Keratinocyte (primary cell): ENCODE results near the gene PRM2. TPM values are rescaled to one million over a fixed set of nuclear protein-coding genes. Genes with fewer than 3 reads are reported as not detected.

Experiments
- DNase-seq: peaks from one replicate; pipeline ENCODE4 v3.0.0-alpha.2; 2011; ENCODE audit warnings: low read depth, missing footprints, low spot score
- FAIRE-seq: peaks from 2 replicates; lab custom pipeline; 2011; peaks lifted over from hg19 to GRCh38; lab: Jason Lieb, UNC
- H2AFZ ChIP-seq: 2 replicates; pipeline ENCODE4 v1.6.0; 2012; ENCODE audit warnings: low read length, control low read depth, inconsistent platforms; ENCODE audit not compliant: control insufficient read depth
- H3K27ac ChIP-seq: 2 replicates; pipeline ENCODE4 v1.5.1; 2011; ENCODE audit warnings: low read length; ENCODE audit not compliant: control insufficient read depth, insufficient read depth
- H3K27me3 ChIP-seq: 3 replicates; pipeline ENCODE4 v1.6.0; 2011; ENCODE audit warnings: low read length; ENCODE audit not compliant: control insufficient read depth, insufficient read depth; ENCODE audit errors: extremely low read depth
- H3K36me3 ChIP-seq, 2 experiments: 2 replicates in 1 of 2; 3 replicates in 1 of 2; pipeline ENCODE4 v1.5.1; 2011; ENCODE audit warnings: low read length in 2 of 2, mild to moderate bottlenecking in 1 of 2; ENCODE audit not compliant: control insufficient read depth in 2 of 2, insufficient read depth in 2 of 2; ENCODE audit errors: extremely low read depth in 1 of 2
- H3K4me1 ChIP-seq: 3 replicates; pipeline ENCODE4 v1.5.1; 2011; ENCODE audit warnings: low read length; ENCODE audit not compliant: control insufficient read depth, insufficient read depth; ENCODE audit errors: extremely low read depth
- H3K4me2 ChIP-seq: 3 replicates; pipeline ENCODE4 v1.6.0; 2011; ENCODE audit warnings: low read depth, low read length; ENCODE audit not compliant: control insufficient read depth, insufficient read depth; ENCODE audit errors: extremely low read depth
- H3K4me3 ChIP-seq, 3 experiments: fragments of 200-600 bp in 1 of 3; sonication (generic) in 1 of 3; 2 replicates in 2 of 3; 3 replicates in 1 of 3; pipeline ENCODE4 v1.5.1; 2011 to 2016; ENCODE audit warnings: low read length in 3 of 3, mild to moderate bottlenecking in 3 of 3, control low read depth in 2 of 3, inconsistent platforms in 1 of 3, low read depth in 1 of 3, mixed read lengths in 1 of 3, mixed run types in 1 of 3, moderate library complexity in 1 of 3; ENCODE audit not compliant: control insufficient read depth in 2 of 3, insufficient read depth in 2 of 3; ENCODE audit errors: extremely low read depth in 1 of 3
- H3K79me2 ChIP-seq: 2 replicates; pipeline ENCODE4 v1.6.0; 2012; ENCODE audit warnings: low read length; ENCODE audit not compliant: control insufficient read depth, insufficient read depth
- H3K9ac ChIP-seq: 3 replicates; pipeline ENCODE4 v1.6.0; 2011; ENCODE audit warnings: low read length; ENCODE audit not compliant: control insufficient read depth, insufficient read depth; ENCODE audit errors: extremely low read depth
- H3K9me1 ChIP-seq: 3 replicates; pipeline ENCODE4 v1.6.0; 2011; ENCODE audit warnings: low read length; ENCODE audit not compliant: control insufficient read depth, insufficient read depth; ENCODE audit errors: extremely low read depth
- H3K9me3 ChIP-seq: 2 replicates; pipeline ENCODE4 v1.5.1; 2012; ENCODE audit warnings: low read depth, low read length; ENCODE audit not compliant: control insufficient read depth
- H4K20me1 ChIP-seq: 3 replicates; pipeline ENCODE4 v1.6.0; 2011; ENCODE audit warnings: low read length; ENCODE audit not compliant: control insufficient read depth, insufficient read depth; ENCODE audit errors: extremely low read depth
- CTCF ChIP-seq, 3 experiments: IDR thresholded peaks in 1 of 3; conservative IDR thresholded peaks in 1 of 3; optimal IDR thresholded peaks in 1 of 3; 2 replicates in 2 of 3; 3 replicates in 1 of 3; pipeline versions ENCODE3 to v1.5.1; 2011; ENCODE audit warnings: low read length in 3 of 3, mild to moderate bottlenecking in 3 of 3, moderate library complexity in 2 of 3, control low read depth in 1 of 3, inconsistent platforms in 1 of 3; ENCODE audit not compliant: insufficient read depth in 2 of 3; ENCODE audit errors: extremely low read depth in 1 of 3
- EZH2 ChIP-seq: IDR thresholded peaks from one replicate; pipeline ENCODE4 v1.6.1; 2012; ENCODE audit warnings: inconsistent platforms, mild to moderate bottlenecking, low read length, moderate library complexity
- dilution Hi-C: fragments of 300-500 bp; cut with MboI; formaldehyde crosslinking; loops from one replicate; pipeline ENCODE4 v1.7.0; 2020; ENCODE audit warnings: low sequenced_read_pairs; ENCODE audit not compliant: extremely low pct_ligation_motif_present
- polyA plus RNA-seq, 5 experiments: library from polyadenylated mRNA; depleted of rRNA in 3 of 5; stranded (reverse) in 3 of 5; stranded (forward) in 1 of 5; unstranded in 1 of 5; fragments of >200 nt; gene quantifications; 1 replicate in 1 of 5; 2 replicates in 3 of 5; 3 replicates in 1 of 5; pipeline versions ENCODE4 v1.2.1 to v1.2.3, GENCODE V29; 2011 to 2012; ENCODE audit warnings: missing spikeins in 2 of 5, low read depth in 1 of 5, low replicate concordance in 1 of 5

PRM2 gene
- polyA plus RNA-seq, 1 donor (not counting 4 experiments of a cell fraction or from before 2014, with no cell fraction given): not detected

GRCh38 chr16:11232852-11233726 lies 43.2 kb downstream of the PRM2 start:
- dilution Hi-C loops: no loop called here
- Histone ChIP-seq H3K79me2 (no peaks in the 10 kb centered on the region), H3K4me1 (peaks cover 4% of the 10 kb centered on the region), H3K27me3 (no peaks in the 10 kb centered on the region), H3K9ac (no peak overlapping the region), H2AFZ (no peak overlapping the region), H3K27ac (no peak overlapping the region), H4K20me1 (no peaks in the 10 kb centered on the region), H3K4me3 (no peak overlapping the region), H3K4me2 (no peak overlapping the region), H3K36me3 (no peaks in the 10 kb centered on the region), H3K9me1 (no peaks in the 10 kb centered on the region), H3K9me3 (no peaks in the 10 kb centered on the region)
- DNase-seq (no peak), FAIRE-seq (no peak)
- TF ChIP-seq EZH2 (no peak), CTCF (optimal IDR thresholded peaks at IDR 0.05 in 1 of 3, IDR thresholded peaks at IDR 0.05 in 1 of 3, conservative IDR thresholded peaks at IDR 0.05 in 1 of 3; ENCODE audit: extremely low read depth in 1 of 3, insufficient read depth in 2 of 3, low read length in 3 of 3) (no peak)

- no peaks in the 10 kb centered on the region for H3K79me2 ChIP-seq
- H3K4me2 ChIP-seq: no peak overlapping the region
- DNase-seq (no peak), FAIRE-seq (no peak)
- H3K9ac ChIP-seq: no peak overlapping the region
- H3K27me3 ChIP-seq: no peaks in the 10 kb centered on the region
- no peak overlapping the region for H3K4me3 ChIP-seq
- no peak for TF ChIP-seq EZH2
- TF ChIP-seq CTCF (optimal IDR thresholded peaks at IDR 0.05 in 1 of 3, IDR thresholded peaks at IDR 0.05 in 1 of 3, conservative IDR thresholded peaks at IDR 0.05 in 1 of 3; ENCODE audit: extremely low read depth in 1 of 3, insufficient read depth in 2 of 3, low read length in 3 of 3): no peak
- no peaks in the 10 kb centered on the region for H3K9me1 ChIP-seq
- no peaks in the 10 kb centered on the region for H3K9me3 ChIP-seq
- peaks cover 4% of the 10 kb centered on the region for H3K4me1 ChIP-seq
- dilution Hi-C loops: no loop called here
- H4K20me1 ChIP-seq: no peaks in the 10 kb centered on the region
- no peak overlapping the region for H3K27ac ChIP-seq
- H3K36me3 ChIP-seq: no peaks in the 10 kb centered on the region
- no peak overlapping the region for H2AFZ ChIP-seq
Observed at GRCh38 chr16:11232302-11232851, 43.9 kb downstream of the PRM2 start.
